ENCODE measurements around the gene GTF2H4.
"Not testable (repeated sequence)": the region's sequence is repeated elsewhere in the genome, so short reads cannot be mapped to it uniquely, and the experiment has no call there.

The GTF2H4 gene

DNA sequence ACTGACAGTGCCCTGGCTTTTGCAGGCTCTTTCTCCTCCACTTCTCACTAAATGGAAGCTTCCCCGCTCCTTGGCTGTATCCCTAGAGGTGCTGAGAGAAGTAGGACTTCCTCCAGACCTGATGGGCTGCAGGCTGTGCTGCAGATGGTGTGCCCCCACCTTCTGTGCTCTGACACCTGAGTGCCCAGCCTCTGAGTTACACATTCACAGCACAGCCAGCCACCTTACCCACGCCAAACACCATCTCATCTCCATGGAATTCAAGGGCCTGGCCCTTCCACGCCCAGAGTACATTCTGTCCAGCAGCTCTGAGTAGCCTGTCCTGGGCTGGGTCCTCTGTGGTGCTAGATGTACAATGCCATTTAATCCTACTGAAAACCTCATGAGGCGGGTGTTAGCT, 18.6 kb downstream of the GTF2H4 start:
- no peak for FAIRE-seq

- FAIRE-seq, result not testable (repeated sequence)
Measured at GRCh38 chr6:30927080-30927479, 19.1 kb downstream of the GTF2H4 start.

DNA sequence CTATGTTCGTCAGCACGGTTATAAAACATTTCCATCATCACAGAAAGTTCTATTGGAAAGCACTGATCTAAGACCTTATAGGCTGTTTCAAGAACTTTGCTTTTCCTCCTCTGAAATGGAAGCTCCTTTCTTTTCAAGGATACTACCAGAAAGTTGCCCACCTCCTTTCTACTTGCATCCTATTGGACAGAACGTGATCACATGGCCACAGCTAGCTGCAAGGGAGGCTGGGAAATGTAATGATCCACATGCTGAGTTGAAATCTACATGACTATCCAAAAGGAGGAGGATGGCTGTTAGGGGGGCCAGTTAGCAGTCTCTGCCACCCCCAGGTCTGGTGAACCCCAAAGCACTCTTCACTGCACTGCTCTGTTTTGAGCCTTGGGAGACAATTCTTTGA, 20.7 kb downstream of the GTF2H4 start:
- FAIRE-seq, result no peak

DNA sequence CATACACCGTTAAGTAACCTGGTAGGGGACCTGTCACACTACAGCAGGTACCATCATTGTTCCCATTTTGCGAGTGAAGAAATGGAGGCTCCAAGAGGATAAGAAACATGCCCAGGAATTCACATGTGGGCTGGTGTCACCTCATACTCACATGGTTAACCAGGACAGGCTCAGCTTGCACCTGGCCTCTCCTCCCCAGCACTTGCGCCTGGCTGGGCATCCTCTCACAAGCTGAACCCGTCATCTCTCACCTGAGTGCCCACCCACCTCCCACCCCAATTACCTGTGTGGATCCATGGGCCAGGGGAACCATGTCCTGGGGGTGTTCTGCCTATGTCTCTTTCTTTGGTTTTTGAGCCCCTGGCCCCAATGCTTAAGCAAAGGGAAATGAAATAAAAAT, 22.5 kb downstream of the GTF2H4 start:
- no peak for FAIRE-seq

DNA sequence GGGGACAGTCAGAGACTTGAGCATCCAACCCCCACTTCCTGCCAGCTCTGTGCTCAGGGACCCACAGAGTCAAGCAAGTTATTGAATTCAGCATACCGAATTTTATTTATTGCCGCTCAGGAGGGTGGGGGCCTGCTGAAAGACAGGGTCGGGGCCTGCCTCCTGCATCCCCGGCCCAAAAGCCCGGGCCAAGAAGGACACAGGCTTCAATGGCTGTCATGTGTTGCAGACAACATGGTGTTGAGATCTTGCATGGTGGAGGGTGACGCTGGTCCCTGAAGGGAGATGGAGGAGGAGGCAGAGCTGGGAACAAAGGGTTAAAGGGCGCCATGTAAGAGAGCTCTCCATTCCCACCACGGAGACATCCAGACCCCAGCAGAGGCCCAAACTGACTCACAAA, 23.3 kb downstream of the GTF2H4 start:
- no peak for FAIRE-seq

GRCh38 chr6:30931969-30932645, 24.1 kb downstream of the GTF2H4 start, which contains the start of gene SFTA2:
Gene SFTA2, minus strand, starts transcription at chr6:30932170. Its CDS starts 74 bp downstream, at chr6:30932096.
- no peak for FAIRE-seq

DNA sequence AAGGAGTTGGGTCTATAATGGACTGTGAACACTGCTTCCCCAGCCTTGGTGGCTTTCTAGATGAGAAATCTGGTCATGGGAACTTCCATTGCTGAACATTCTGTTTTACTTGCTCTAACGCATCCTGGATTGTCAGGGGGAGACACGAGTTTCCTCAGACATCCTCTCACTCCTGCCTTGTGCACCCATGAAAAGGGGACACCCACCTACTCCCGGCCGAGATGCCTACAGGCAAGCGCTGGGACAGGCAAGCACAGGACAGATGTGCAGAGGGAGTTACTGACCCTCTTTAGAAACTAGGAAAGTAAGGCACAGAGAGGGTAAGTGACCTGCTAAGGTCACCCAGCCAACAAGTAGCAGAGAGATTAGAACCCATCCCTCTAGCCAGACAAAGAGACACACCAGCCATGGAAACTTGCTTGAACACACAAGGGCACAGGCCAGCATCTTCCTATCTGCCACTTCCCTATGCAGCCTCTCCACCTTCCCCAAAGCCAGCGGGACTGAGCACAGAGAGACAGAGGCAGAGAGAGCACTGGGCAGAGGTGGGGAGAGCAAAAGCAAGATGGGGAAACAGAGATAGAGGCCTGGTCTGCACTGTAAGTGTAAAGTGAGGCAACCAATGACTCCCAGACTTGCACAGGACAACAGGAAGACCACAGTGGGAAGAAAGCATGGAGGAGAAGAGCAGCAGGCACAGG, 24.8 kb downstream of the GTF2H4 start:
- no peak for FAIRE-seq

DNA sequence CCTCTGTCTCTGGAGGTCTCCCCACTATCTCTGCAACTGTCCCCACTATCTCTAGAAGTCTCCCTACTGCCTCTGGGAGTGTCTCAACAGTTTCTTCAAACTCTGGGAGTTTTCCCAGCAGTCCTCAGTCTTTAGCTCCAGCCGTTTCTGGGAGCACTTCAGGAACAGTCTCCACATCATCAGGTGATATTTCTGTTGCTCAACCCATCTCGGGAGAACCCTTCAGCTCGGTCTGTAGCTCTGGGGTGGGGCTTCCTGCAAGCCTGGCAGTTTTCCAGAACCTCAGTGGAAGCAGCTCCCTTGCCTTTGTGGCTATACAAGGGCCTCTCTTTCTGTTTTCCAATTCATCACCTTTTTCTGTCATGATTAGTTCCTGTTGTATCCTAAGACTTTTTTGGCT, 27.0 kb downstream of the GTF2H4 start:
- FAIRE-seq, result no peak

GRCh38 chr6:30937265-30937664, 29.3 kb downstream of the GTF2H4 start:
- no peak for FAIRE-seq

DNA sequence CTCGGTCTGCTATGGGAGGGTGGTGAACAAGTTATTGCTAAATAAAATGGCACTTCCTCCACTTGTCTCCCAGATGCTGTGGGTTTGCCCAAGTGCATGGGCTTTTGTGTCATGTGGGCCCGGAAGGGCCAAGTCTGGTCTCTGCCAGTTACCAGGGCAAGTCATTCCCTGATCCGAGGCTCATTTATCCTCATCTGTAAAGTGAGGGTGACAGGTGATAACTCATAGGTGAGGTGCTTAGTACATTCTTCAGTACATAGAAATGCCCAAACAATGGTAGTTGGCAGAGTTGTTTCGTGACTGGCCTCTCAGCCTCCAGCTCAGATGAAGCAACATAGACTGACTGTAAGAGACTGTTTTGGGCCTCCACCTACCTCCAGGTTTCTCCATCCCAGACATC, 30.7 kb downstream of the GTF2H4 start:
- FAIRE-seq, result no peak

- no peak for FAIRE-seq
Measured at GRCh38 chr6:30939473-30939872, 31.5 kb downstream of the GTF2H4 start.

GRCh38 chr6:30940361-30940986, 32.5 kb downstream of the GTF2H4 start, which contains the start of gene MUCL3:
Gene MUCL3, plus strand, starts transcription at chr6:30940973. Its CDS starts 27 bp downstream, at chr6:30941000.
- FAIRE-seq, result no peak

DNA sequence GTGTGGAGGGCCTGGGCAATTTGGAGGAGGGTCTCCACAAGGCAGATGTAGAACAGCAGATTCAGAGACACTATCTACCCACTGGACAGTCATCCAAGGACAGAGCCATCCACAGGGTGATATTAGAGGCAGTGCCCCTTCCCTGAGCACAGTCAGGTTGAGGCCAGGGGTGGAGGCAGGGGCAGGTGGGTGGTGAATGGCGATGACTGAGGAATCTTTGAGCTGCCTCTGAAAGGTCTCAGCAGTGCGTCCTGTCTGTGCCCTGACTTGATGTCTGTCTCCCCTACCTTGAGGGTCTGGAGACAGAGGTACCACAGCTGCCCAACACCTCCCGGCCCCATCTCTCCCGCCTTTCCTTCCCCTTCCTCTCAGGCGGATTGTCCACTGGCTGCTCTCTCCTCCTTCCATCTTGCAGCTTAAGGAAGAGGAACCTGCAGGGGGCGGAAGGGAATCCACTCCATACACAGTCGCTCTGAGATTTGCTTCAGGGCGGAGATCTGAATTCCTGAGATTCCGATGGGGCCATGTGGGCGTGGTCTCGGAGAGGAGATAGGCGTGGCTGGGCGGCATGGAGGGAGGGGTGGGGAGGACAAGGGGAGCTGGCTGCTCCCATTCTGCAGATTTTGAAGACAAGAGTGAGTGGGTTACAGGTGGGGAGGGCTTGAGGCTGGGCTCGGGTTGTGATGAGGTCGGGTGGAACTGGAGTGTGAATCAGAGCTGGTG, 34.5 kb downstream of the GTF2H4 start:
- FAIRE-seq, result no peak

- no peak for FAIRE-seq
Measured at GRCh38 chr6:30944051-30944450, 36.0 kb downstream of the GTF2H4 start.

DNA sequence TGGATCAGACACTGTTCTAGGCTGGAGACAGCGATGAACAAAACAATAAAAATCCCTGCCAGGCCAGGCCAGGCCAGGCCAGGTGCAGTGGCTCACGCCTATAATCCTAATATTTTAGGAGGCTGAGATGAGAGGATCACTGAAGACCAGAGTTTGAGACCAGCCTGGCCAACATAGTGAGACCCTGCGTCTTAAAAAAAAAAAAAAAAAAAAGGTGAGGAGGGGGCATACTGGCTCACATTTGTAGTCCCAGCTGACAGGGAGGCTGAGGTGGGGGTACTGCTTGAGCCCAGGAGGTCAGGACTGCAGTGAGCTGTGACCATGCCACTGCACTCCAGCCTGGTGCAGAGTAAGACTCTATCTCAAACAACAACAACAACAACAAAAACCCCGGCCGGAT, 37.3 kb downstream of the GTF2H4 start:
- no peak for FAIRE-seq

GRCh38 chr6:30947231-30947630, 39.2 kb downstream of the GTF2H4 start:
- FAIRE-seq, result no peak

DNA sequence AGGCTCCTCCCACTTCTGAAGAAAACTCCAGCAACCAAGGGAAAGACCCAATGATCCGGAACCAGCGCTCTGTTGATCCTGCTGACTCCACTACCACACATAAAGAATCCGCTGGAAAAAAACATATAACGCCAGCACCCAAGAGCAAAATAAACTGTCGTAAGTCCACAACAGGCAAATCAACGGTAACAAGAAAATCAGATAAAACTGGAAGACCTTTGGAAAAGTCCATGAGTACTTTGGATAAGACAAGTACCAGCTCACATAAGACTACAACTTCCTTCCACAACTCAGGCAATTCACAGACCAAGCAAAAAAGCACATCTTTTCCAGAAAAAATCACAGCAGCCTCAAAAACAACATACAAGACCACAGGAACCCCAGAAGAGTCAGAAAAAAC, 40.8 kb downstream of the GTF2H4 start:
- FAIRE-seq, result no peak

DNA sequence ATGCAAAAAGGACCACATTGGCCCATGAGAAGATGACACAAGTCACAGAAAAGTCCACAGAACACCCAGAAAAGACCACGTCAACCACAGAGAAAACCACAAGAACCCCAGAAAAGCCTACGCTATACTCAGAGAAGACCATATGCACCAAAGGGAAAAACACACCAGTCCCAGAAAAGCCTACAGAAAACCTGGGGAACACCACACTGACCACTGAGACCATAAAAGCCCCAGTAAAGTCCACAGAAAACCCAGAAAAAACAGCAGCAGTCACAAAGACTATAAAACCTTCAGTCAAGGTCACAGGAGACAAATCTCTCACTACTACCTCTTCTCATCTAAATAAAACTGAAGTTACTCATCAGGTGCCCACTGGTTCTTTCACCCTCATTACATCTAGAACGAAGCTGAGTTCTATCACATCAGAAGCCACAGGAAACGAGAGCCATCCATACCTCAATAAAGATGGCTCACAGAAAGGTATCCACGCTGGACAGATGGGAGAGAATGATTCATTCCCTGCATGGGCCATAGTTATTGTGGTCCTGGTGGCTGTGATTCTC, 44.0 kb downstream of the GTF2H4 start:
- FAIRE-seq, result no peak

- FAIRE-seq, result no peak
Measured at GRCh38 chr6:30954631-30955366, 46.8 kb downstream of the GTF2H4 start.

- no peak for FAIRE-seq
Measured at GRCh38 chr6:30955367-30956042, 47.5 kb downstream of the GTF2H4 start.

GRCh38 chr6:30957716-30958115, 49.7 kb downstream of the GTF2H4 start:
- no peak for FAIRE-seq
